Stimulated activated memory B cell treated with anti-CD40 and anti-IgM and Interleukin-4, amounts not matched to agents 10 μg/mL and 1 μg/mL and 100 μg/mL, for 72 hours (primary cell): ENCODE measurements around the gene FGF19.
"Not testable (repeated sequence)": the region's sequence is repeated elsewhere in the genome, so short reads cannot be mapped to it uniquely, and the experiment has no call there.

Experiments
- ATAC-seq: fragments of 150-1000 bp; cut with Tn5 transposase; 2 replicates; pipeline ENCODE4 v1.10.0; 2021
- H3K27ac Mint-ChIP-seq: one replicate; pipeline ENCODE4 v1.8.0; 2022; ENCODE audit warnings: mild to moderate bottlenecking, mixed read lengths
- H3K27me3 Mint-ChIP-seq: one replicate; pipeline ENCODE4 v1.8.0; 2022; ENCODE audit warnings: mixed read lengths
- H3K36me3 Mint-ChIP-seq: one replicate; pipeline ENCODE4 v1.8.0; 2022; ENCODE audit warnings: mixed read lengths
- H3K4me1 Mint-ChIP-seq: one replicate; pipeline ENCODE4 v1.8.0; 2022; ENCODE audit warnings: mixed read lengths
- H3K4me3 Mint-ChIP-seq: one replicate; pipeline ENCODE4 v1.8.0; 2022; ENCODE audit warnings: mild to moderate bottlenecking, moderate library complexity, mixed read lengths
- H3K9me3 Mint-ChIP-seq: one replicate; pipeline ENCODE4 v1.8.0; 2022; ENCODE audit warnings: mixed read lengths

Gene FGF19

GRCh38 chr11:69694781-69695180, 9.0 kb downstream of the FGF19 start:
- H3K4me3 Mint-ChIP-seq: no peak overlapping the region
- H3K9me3 Mint-ChIP-seq: peaks cover 7% of the 10 kb centered on the region
- H3K36me3 Mint-ChIP-seq: peaks cover 5% of the 10 kb centered on the region
- ATAC-seq: no peak
- H3K4me1 Mint-ChIP-seq: peaks cover 13% of the 10 kb centered on the region
- H3K27ac Mint-ChIP-seq: no peak overlapping the region
- H3K27me3 Mint-ChIP-seq: peaks cover 86% of the 10 kb centered on the region

DNA sequence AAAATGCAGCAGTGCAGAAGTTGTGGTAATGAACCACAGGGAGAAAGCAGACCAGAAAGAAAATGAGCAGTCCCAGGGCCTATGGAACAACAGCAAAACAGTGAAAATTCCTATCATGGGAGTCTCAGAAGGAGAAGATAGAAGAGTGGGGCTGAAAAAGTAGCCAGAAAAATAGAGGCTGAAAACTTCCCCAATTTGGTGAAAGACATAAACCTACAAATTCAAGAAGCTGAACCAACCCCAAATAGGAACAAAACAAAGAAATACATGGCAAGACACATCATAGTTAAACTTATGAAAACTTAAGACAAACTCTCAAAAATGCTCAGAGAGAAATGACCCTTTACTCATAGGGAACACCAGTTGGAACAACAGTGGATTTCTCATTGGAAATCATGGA, 11.4 kb downstream of the FGF19 start:
- Mint-ChIP-seq H3K4me3 (no peak overlapping the region), H3K4me1 (no peaks in the 10 kb centered on the region)

DNA sequence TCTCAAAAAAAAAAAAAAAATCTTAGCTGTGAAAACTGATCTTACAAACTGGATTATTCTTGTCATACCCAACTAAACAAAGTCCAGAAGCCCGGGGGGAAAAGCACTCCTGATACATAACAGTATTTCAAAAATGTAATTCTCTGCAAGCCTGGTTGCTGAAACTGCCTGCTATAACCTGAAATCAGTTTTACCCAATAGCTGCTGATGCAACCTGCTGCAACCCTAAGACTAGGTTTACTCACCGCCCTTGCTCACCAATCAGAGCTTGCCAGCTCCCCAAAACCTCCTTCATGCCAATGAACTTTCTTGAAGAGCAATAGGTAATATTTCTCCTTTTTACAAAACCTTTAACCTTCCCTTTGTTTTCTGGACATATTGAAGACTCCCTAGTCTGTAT, 12.4 kb downstream of the FGF19 start:
- Mint-ChIP-seq H3K27ac (no peak overlapping the region), H3K4me3 (no peak overlapping the region), H3K4me1 (no peaks in the 10 kb centered on the region), H3K27me3 (peaks cover 88% of the 10 kb centered on the region), H3K36me3 (peaks cover 5% of the 10 kb centered on the region), H3K9me3 (peaks cover 7% of the 10 kb centered on the region)
- no peak for ATAC-seq

More for the DNA sequence above, 11.4 kb downstream of the FGF19 start:
- peaks cover 7% of the 10 kb centered on the region for H3K9me3 Mint-ChIP-seq
- H3K27ac Mint-ChIP-seq: no peak overlapping the region
- no peak for ATAC-seq
- H3K27me3 Mint-ChIP-seq: peaks cover 88% of the 10 kb centered on the region
- peaks cover 5% of the 10 kb centered on the region for H3K36me3 Mint-ChIP-seq

DNA sequence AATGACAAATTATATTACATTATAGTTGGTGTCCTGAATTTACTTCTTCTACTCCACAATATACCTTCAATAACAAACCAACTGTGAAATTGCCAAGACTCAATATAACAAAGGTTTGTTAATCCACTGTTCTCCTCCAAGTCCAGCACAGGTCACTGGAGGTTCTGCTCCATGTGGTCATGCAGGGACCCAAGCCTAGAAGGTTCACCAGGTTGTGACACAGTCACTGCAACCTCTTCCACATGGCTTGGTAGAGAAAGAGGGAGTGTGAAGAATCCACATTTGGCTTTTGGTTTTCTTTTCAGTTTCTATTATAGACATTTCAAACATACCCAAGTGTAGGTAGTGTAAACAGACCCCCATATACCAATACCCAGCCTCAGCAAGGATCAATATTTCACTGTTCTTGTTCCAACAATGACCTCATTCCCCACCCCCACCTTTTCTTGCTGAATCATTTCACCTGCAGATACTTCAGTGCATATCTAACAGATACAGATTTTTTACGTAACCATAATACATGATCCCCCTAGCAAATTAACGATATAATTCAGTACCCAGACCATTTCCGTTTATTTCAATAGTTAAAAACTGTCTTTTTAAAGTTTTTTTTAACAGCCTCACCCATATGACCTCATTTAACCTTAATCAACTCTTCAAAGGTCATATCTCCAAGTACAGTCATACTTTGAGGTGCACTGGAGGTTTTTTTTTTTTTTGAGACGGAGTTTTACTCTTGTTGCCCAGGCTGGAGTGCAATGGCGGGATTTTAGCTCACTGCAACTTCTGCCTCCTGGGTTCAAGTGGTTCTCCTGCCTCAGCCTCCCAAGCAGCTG, 14.1 kb downstream of the FGF19 start:
- H3K27ac Mint-ChIP-seq: no peak overlapping the region
- H3K9me3 Mint-ChIP-seq: peaks cover 7% of the 10 kb centered on the region
- no peak for ATAC-seq
- H3K4me1 Mint-ChIP-seq: peaks cover 10% of the 10 kb centered on the region
- no peak overlapping the region for H3K4me3 Mint-ChIP-seq
- H3K27me3 Mint-ChIP-seq: peaks cover 84% of the 10 kb centered on the region
- peaks cover 5% of the 10 kb centered on the region for H3K36me3 Mint-ChIP-seq

GRCh38 chr11:69687969-69688771, 15.7 kb downstream of the FGF19 start:
- not testable (repeated sequence) for H3K27ac Mint-ChIP-seq, H3K4me3 Mint-ChIP-seq, ATAC-seq, H3K36me3 Mint-ChIP-seq, H3K9me3 Mint-ChIP-seq
- H3K27me3 Mint-ChIP-seq: peaks cover 74% of the 10 kb centered on the region
- peaks cover 10% of the 10 kb centered on the region for H3K4me1 Mint-ChIP-seq

DNA sequence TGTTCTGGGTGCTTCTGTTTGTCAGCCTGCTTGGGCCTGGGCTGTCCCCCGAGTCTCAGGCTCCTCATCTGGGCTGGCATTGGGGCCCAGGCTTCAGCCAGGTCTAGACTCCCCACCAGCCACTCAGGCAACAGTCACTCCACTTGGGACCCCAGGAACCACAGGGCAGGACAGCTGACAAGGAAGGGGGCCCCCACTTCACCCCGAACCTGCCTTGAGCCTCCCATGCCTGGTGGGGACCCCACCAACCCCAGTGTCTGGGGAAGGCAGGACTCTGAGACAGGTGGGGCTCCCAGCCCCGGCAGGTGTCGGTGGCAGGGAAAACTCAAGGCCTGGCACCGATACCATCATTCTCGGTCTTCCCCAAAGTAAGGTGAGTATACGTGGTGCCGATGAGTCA, 17.0 kb downstream of the FGF19 start:
- H3K27ac Mint-ChIP-seq: no peak overlapping the region
- peaks cover 5% of the 10 kb centered on the region for H3K36me3 Mint-ChIP-seq
- no peak for ATAC-seq
- H3K9me3 Mint-ChIP-seq: peaks cover 4% of the 10 kb centered on the region
- H3K4me3 Mint-ChIP-seq: no peak overlapping the region
- peaks cover 10% of the 10 kb centered on the region for H3K4me1 Mint-ChIP-seq
- peaks cover 61% of the 10 kb centered on the region for H3K27me3 Mint-ChIP-seq

DNA sequence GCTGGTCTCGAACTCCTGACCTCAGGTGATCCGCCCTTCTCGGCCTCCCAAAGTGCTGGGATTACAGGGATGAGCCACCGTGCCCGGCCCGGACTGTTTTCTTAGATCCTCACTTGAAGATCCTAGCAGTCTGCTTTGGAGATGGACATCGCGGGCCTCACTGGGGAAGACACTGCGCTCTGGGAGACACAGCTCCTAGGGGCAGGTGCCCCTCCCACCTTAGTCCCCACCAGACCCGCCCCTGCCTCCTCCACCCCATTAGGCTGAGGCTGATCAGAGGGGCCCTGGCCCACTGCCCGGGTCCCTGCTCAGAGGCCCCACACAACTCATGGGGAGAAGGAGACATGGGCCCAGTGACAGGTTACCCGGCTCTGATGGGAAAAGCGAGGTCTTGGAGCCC, 17.4 kb downstream of the FGF19 start:
- H3K9me3 Mint-ChIP-seq: peaks cover 4% of the 10 kb centered on the region
- H3K27ac Mint-ChIP-seq: no peak overlapping the region
- H3K27me3 Mint-ChIP-seq: peaks cover 57% of the 10 kb centered on the region
- peaks cover 5% of the 10 kb centered on the region for H3K36me3 Mint-ChIP-seq
- no peak for ATAC-seq
- peaks cover 10% of the 10 kb centered on the region for H3K4me1 Mint-ChIP-seq
- H3K4me3 Mint-ChIP-seq: no peak overlapping the region

- no peaks in the 10 kb centered on the region for H3K9me3 Mint-ChIP-seq
- peaks cover 46% of the 10 kb centered on the region for H3K27me3 Mint-ChIP-seq
- H3K27ac Mint-ChIP-seq: no peak overlapping the region
- H3K4me1 Mint-ChIP-seq: peaks cover 10% of the 10 kb centered on the region
- H3K36me3 Mint-ChIP-seq: peaks cover under 1% of the 10 kb centered on the region
- ATAC-seq: no peak
- H3K4me3 Mint-ChIP-seq: no peak overlapping the region
These were observed 18.5 kb downstream of the FGF19 start for GRCh38 chr11:69685348-69685747.

DNA sequence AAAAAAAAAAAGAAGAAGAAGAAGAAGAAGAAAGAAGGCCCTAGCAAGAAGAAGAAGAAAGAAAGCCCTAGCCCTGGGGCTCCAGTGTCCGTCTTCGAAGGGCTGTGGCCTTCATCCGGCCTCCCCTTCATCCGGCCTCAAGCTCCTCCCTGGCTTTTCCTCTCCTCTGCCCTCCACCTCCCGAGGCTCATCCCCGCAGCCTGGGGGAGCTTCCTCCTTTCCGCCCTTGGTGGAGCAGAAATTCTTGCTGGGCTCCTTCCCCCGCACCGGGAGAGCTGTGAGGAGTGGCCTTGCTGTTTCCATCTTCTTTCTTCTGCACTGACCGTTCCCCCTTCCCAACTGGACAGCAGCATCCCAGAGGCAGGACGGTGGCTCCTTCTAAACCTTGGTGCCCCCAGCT, 19.2 kb downstream of the FGF19 start:
- Mint-ChIP-seq H3K36me3 (no peaks in the 10 kb centered on the region), H3K9me3 (no peaks in the 10 kb centered on the region), H3K27me3 (peaks cover 39% of the 10 kb centered on the region), H3K4me3 (no peak overlapping the region), H3K27ac (no peak overlapping the region), H3K4me1 (peaks cover 10% of the 10 kb centered on the region)
- no peak for ATAC-seq

DNA sequence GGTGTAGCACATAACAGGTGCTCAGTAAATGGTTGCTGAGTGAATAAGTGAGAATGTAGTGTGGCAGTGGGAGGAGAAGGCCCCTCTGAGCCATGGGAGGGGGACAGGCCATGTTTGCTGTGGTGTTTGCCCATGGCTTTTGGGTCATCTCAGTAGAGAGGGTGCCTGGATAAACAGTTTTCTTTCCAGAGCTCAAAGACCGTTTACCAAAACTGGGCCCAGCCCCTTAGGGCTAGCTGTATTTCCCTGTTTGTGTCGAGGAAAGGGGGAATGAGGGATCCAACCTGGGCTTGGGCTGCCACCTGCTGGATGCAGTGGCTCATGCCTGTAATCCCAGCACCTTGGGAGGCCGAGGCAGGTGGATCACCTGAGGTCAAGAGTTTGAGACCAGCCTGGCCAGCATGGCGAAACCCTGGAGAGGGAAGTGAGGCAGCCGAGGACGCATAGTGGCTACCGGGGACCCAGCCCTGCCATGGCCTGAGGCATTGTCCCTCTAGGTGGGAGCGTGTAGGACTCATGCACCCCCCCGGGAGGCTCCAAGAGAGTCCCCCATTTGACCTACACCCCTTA, 20.0 kb downstream of the FGF19 start:
- no peak overlapping the region for H3K27ac Mint-ChIP-seq
- H3K4me1 Mint-ChIP-seq: peaks cover 10% of the 10 kb centered on the region
- no peak for ATAC-seq
- H3K36me3 Mint-ChIP-seq: no peaks in the 10 kb centered on the region
- no peaks in the 10 kb centered on the region for H3K9me3 Mint-ChIP-seq
- peaks cover 31% of the 10 kb centered on the region for H3K27me3 Mint-ChIP-seq
- no peak overlapping the region for H3K4me3 Mint-ChIP-seq

DNA sequence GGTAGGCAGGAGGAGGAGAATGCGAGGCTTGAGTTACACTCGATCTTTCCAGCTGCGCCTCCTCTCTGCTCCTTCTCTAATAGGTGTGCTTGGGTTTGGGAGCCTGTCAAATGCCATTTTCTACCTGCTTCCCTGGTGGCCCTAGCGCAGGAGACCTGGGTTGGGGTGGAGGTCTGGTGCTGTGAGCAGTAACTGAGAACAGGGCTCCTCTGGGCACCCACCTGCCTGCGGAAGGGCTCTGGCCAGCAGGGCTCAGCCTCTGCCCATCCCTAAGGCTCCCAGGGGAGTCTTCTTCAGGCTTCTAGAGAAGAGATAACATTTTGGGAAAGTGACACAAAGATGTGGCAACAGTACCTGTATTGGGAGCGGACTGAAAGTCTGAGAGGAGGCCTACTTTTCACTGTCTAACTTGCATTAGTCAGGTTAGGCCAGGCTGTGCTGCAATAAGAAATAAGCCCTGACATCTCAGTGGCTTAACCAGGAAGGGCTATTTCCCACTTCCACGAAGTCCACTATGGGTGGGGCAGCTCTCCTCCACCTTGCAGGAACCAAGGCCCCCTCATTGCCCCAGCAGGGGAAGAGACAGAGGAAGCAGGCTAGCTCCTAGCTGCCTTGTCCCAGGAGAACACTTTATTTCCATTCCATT, 21.0 kb downstream of the FGF19 start:
- Mint-ChIP-seq H3K9me3 (no peaks in the 10 kb centered on the region), H3K36me3 (no peaks in the 10 kb centered on the region), H3K4me1 (peaks cover 10% of the 10 kb centered on the region), H3K27me3 (peaks cover 23% of the 10 kb centered on the region), H3K27ac (no peak overlapping the region), H3K4me3 (no peak overlapping the region)
- no peak for ATAC-seq

DNA sequence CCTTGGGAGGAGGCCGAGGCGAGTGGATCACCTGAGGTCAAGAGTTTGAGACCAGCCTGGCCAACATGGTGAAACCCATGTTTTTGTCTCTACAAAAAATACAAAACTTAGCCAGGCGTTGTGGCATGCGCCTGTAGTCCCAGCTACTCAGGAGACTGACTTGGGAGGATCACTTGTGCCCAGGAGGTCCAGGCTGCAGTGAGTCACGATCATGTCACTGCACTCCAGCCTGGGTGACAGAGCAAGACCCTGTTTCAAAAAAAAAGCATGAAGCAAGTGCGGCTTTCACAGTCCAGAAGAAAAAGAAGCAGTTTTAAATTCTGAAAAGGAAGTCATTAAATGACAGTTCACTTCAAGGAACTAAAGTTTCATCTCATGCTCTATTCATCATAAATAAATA, 21.6 kb downstream of the FGF19 start:
- peaks cover 22% of the 10 kb centered on the region for H3K27me3 Mint-ChIP-seq
- H3K9me3 Mint-ChIP-seq: no peaks in the 10 kb centered on the region
- H3K4me3 Mint-ChIP-seq: no peak overlapping the region
- H3K27ac Mint-ChIP-seq: no peak overlapping the region
- ATAC-seq: no peak
- no peaks in the 10 kb centered on the region for H3K36me3 Mint-ChIP-seq
- H3K4me1 Mint-ChIP-seq: peaks cover 10% of the 10 kb centered on the region

DNA sequence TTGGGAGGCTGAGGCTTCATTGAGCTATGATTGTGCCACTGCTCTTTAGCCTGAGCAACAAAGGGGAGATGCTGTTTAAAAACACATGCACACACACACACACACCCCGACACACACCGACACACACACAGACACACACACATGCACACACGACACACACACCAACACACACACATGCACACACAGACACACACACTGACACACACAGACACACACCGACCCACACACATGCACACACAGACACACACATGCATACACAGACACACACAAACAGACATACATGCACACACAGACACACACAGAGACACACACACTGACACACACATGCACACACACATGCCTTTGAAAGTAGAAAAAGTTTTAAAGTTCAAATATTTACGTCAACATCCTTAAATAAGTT, 23.1 kb downstream of the FGF19 start:
- ATAC-seq: no peak
- no peaks in the 10 kb centered on the region for H3K9me3 Mint-ChIP-seq
- H3K4me3 Mint-ChIP-seq: no peak overlapping the region
- H3K36me3 Mint-ChIP-seq: no peaks in the 10 kb centered on the region
- peaks cover 6% of the 10 kb centered on the region for H3K27me3 Mint-ChIP-seq
- H3K27ac Mint-ChIP-seq: no peak overlapping the region
- peaks cover 6% of the 10 kb centered on the region for H3K4me1 Mint-ChIP-seq

- no peaks in the 10 kb centered on the region for H3K9me3 Mint-ChIP-seq
- H3K36me3 Mint-ChIP-seq: peaks cover 7% of the 10 kb centered on the region
- no peak overlapping the region for H3K4me3 Mint-ChIP-seq
- H3K27me3 Mint-ChIP-seq: no peaks in the 10 kb centered on the region
- no peak overlapping the region for H3K27ac Mint-ChIP-seq
- H3K4me1 Mint-ChIP-seq: peaks cover 29% of the 10 kb centered on the region
- no peak for ATAC-seq
These were observed 26.1 kb downstream of the FGF19 start for GRCh38 chr11:69677749-69678148.
